GM18907 (cell line): ENCODE data around the gene IQSEC1.

Source experiments
- ATAC-seq: cut with Tn5 transposase; IDR thresholded peaks from one replicate; pipeline ENCODE4 v1.9.1; 2021; ENCODE audit warnings: mild to moderate bottlenecking, moderate library complexity; ENCODE audit not compliant: unreplicated experiment

IQSEC1 gene

GRCh38 chr3:13070391-13071070, 2.7 kb downstream of the IQSEC1 start:
- no peak for ATAC-seq

GRCh38 chr3:13069495-13069894, 3.7 kb downstream of the IQSEC1 start:
- ATAC-seq: peak; percentile 64

- ATAC-seq: no peak
Observed at GRCh38 chr3:13068269-13069010, 4.8 kb downstream of the IQSEC1 start.

GRCh38 chr3:13067778-13068177, 5.5 kb downstream of the IQSEC1 start:
- no peak for ATAC-seq

- no peak for ATAC-seq
Observed at GRCh38 chr3:13066834-13067233, 6.4 kb downstream of the IQSEC1 start.

GRCh38 chr3:13066236-13066635, 7.0 kb downstream of the IQSEC1 start:
- ATAC-seq: no peak

- ATAC-seq: no peak
Observed at GRCh38 chr3:13065727-13066126, 7.5 kb downstream of the IQSEC1 start.

GRCh38 chr3:13064964-13065363, 8.3 kb downstream of the IQSEC1 start:
- no peak for ATAC-seq

GRCh38 chr3:13064159-13064868, 8.9 kb downstream of the IQSEC1 start:
- no peak for ATAC-seq

GRCh38 chr3:13063225-13063624, 10.0 kb downstream of the IQSEC1 start:
- ATAC-seq: no peak

- no peak for ATAC-seq
Observed at GRCh38 chr3:13062647-13063046, 10.6 kb downstream of the IQSEC1 start.

- ATAC-seq: no peak
Observed at GRCh38 chr3:13060341-13060910, 12.8 kb downstream of the IQSEC1 start.

GRCh38 chr3:13058346-13059120, 14.7 kb downstream of the IQSEC1 start:
- no peak for ATAC-seq

GRCh38 chr3:13057282-13058040, 15.8 kb downstream of the IQSEC1 start:
- no peak for ATAC-seq

GRCh38 chr3:13055634-13056033, 17.6 kb downstream of the IQSEC1 start:
- no peak for ATAC-seq

GRCh38 chr3:13054341-13055285, 18.6 kb downstream of the IQSEC1 start:
- no peak for ATAC-seq

GRCh38 chr3:13053893-13054292, 19.3 kb downstream of the IQSEC1 start:
- ATAC-seq: no peak

GRCh38 chr3:13053420-13053819, 19.8 kb downstream of the IQSEC1 start:
- no peak for ATAC-seq
